ENCODE data around the gene TOMM20L. TPM values are rescaled to one million over a fixed set of nuclear protein-coding genes. Genes with fewer than 3 reads are reported as not detected.

The TOMM20L gene
- total and polyA plus RNA-seq, 2 of the 13 experiments (the other 11 are each of a cell fraction or from before 2014, with no cell fraction given) = 0.46 TPM; not detected in 1

DNA sequence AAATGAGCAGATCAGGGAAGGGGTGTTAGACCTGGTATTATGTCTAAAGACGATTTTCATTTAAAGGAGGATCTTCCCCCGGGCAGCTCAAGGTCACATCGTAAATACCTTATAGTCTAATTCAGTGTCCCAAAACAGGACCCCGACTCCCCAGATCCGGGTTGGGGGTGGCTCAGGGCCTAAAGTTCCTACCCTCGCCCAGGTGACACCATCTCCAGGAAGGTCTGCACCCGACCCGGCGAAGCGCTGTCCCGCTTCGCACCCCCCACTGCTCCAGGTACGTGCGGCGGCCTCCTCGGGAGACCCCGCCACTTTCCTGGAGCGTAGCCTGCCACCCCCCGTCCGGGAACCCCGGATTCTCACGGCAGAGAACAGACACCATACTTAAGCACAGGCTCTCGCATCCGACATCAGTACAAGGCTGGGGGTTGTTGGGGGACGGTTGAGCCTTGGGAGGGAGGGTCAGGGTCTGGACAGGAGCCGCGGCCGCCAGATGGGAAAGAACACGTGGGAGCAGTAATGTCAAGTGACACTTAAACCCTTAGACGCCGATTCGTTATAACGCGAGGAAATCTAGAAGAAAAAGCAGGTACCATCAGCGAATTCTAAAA, 31.0 kb downstream of the TOMM20L start (continued):
- TF ChIP-seq SKI (IDR thresholded peaks at IDR 0.05; ENCODE audit: partially characterized antibody) (no peak), ZNF367 (CRISPR knock-in tag; IDR thresholded peaks at IDR 0.05; ENCODE audit: borderline replicate concordance) (no peak), SETDB1 (CRISPR knock-in tag; IDR thresholded peaks at IDR 0.05; ENCODE audit: borderline replicate concordance) (no peak), GFI1 (CRISPR knock-in tag; IDR thresholded peaks at IDR 0.05; ENCODE audit: borderline replicate concordance) (no peak), ZNF616 (CRISPR knock-in tag; IDR thresholded peaks at IDR 0.05; ENCODE audit: low read depth) (no peak), KLF15 (CRISPR knock-in tag; IDR thresholded peaks at IDR 0.05; ENCODE audit: borderline replicate concordance) (no peak), CCAR2 (optimal IDR thresholded peaks at IDR 0.05; ENCODE audit: low read depth, low read length) (no peak), NRL (CRISPR knock-in tag; IDR thresholded peaks at IDR 0.05; ENCODE audit: borderline replicate concordance) (peak; percentile 43), KLF16 (CRISPR knock-in tag; IDR thresholded peaks at IDR 0.05) (peak in 1 of 2 experiments; percentile 56; a peak in 2 of 4 replicates), ZNF737 (CRISPR knock-in tag; IDR thresholded peaks at IDR 0.05; ENCODE audit: borderline replicate concordance) (no peak; the same call in 1 of the 2 replicates), MXD4 (CRISPR knock-in tag; IDR thresholded peaks at IDR 0.05) (peak; percentile 90; the same call in 1 of the 2 replicates), ELF1 (CRISPR knock-in tag; IDR thresholded peaks at IDR 0.05) (no peak), SIX1 (CRISPR knock-in tag; IDR thresholded peaks at IDR 0.05; ENCODE audit: borderline replicate concordance) (no peak), ZNF83 (CRISPR knock-in tag; IDR thresholded peaks at IDR 0.05; ENCODE audit: borderline replicate concordance) (no peak), TP53 (CRISPR knock-in tag; conservative IDR thresholded peaks at IDR 0.05) (no peak), TEAD2 (CRISPR knock-in tag; IDR thresholded peaks at IDR 0.05) (no peak), GLI4 (CRISPR knock-in tag; IDR thresholded peaks at IDR 0.05; ENCODE audit: borderline replicate concordance) (no peak), MIER3 (CRISPR knock-in tag; IDR thresholded peaks at IDR 0.05; ENCODE audit: borderline replicate concordance) (no peak), ZNF235 (CRISPR knock-in tag; IDR thresholded peaks at IDR 0.05; ENCODE audit: borderline replicate concordance) (no peak), HCFC1 (IDR thresholded peaks at IDR 0.05; ENCODE audit: low read depth, low read length) (no peak), POLR2AphosphoS2 (IDR thresholded peaks at IDR 0.05; ENCODE audit: low read depth, low read length) (no peak), IRX3 (CRISPR knock-in tag; IDR thresholded peaks at IDR 0.05; ENCODE audit: borderline replicate concordance, low read depth) (no peak), MLLT10 (CRISPR knock-in tag; IDR thresholded peaks at IDR 0.05) (no peak)
- TF ChIP-seq, protein P1, sequence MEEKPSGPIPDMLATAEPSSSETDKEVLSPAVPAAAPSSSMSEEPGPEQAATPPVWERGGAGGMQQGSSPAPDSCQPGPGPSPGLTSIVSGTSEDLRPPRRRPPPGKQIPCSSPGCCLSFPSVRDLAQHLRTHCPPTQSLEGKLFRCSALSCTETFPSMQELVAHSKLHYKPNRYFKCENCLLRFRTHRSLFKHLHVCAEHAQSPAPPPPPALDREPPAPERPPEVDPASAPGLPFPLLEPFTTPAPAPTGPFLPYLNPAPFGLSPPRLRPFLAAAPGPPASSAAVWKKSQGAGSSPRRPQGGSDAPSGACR (CRISPR knock-in tag; IDR thresholded peaks at IDR 0.05) = no peak
- TF ChIP-seq, protein P2, sequence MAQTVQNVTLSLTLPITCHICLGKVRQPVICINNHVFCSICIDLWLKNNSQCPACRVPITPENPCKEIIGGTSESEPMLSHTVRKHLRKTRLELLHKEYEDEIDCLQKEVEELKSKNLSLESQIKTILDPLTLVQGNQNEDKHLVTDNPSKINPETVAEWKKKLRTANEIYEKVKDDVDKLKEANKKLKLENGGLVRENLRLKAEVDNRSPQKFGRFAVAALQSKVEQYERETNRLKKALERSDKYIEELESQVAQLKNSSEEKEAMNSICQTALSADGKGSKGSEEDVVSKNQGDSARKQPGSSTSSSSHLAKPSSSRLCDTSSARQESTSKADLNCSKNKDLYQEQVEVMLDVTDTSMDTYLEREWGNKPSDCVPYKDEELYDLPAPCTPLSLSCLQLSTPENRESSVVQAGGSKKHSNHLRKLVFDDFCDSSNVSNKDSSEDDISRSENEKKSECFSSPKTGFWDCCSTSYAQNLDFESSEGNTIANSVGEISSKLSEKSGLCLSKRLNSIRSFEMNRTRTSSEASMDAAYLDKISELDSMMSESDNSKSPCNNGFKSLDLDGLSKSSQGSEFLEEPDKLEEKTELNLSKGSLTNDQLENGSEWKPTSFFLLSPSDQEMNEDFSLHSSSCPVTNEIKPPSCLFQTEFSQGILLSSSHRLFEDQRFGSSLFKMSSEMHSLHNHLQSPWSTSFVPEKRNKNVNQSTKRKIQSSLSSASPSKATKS (CRISPR knock-in tag; IDR thresholded peaks at IDR 0.05) = no peak
- TF ChIP-seq, protein P3, sequence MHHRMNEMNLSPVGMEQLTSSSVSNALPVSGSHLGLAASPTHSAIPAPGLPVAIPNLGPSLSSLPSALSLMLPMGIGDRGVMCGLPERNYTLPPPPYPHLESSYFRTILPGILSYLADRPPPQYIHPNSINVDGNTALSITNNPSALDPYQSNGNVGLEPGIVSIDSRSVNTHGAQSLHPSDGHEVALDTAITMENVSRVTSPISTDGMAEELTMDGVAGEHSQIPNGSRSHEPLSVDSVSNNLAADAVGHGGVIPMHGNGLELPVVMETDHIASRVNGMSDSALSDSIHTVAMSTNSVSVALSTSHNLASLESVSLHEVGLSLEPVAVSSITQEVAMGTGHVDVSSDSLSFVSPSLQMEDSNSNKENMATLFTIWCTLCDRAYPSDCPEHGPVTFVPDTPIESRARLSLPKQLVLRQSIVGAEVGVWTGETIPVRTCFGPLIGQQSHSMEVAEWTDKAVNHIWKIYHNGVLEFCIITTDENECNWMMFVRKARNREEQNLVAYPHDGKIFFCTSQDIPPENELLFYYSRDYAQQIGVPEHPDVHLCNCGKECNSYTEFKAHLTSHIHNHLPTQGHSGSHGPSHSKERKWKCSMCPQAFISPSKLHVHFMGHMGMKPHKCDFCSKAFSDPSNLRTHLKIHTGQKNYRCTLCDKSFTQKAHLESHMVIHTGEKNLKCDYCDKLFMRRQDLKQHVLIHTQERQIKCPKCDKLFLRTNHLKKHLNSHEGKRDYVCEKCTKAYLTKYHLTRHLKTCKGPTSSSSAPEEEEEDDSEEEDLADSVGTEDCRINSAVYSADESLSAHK (CRISPR knock-in tag; IDR thresholded peaks at IDR 0.05; ENCODE audit: borderline replicate concordance) = no peak

Data from HepG2 (cell line).